Measurements from ENCODE around the gene CARS1.

The CARS1 gene

DNA sequence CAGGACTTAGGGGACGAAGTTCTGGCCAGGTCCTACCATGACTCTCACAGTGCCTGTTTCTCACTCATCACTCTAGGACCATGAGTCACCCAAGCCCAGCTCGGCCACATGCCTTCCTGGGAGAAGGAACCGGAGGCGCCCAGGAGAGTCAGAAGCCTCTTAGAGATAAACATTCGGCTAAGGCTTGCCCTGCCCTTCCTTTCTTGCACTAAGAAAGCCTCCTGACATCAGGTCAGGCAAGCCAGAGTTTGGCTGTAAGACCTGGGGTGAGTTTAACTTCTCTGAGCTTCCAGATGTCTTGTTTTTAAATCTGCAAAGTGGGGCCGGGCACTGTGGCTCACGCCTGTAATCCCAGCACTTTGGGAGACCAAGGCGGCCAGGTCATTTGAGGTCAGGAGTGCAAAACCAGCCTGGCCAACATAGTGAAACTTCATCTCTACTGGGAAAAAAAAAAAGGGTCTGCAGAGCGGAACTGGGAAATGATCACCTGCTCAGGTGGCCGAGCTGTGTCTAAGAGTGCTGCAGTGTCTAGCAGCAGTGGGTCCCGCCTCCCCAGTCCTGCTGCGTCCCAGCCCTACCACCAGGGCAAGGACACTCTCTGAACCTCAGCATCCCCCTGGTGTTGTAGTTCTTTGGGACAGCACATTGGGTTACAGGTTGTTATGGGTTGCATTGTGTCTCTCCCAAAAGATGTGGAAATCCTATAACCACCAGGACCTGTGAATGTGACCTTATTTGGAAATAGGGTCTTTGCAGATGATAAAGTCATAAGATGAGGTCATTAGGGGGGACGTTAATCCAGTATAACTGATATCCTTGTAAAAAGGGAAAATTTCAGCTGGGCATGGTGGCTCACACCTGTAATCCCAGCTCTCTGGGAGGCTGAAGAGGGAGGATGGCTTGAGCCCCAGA is 1.8 kb upstream of the CARS1 start:
- peak; percentile 78 for DNase-seq

DNA sequence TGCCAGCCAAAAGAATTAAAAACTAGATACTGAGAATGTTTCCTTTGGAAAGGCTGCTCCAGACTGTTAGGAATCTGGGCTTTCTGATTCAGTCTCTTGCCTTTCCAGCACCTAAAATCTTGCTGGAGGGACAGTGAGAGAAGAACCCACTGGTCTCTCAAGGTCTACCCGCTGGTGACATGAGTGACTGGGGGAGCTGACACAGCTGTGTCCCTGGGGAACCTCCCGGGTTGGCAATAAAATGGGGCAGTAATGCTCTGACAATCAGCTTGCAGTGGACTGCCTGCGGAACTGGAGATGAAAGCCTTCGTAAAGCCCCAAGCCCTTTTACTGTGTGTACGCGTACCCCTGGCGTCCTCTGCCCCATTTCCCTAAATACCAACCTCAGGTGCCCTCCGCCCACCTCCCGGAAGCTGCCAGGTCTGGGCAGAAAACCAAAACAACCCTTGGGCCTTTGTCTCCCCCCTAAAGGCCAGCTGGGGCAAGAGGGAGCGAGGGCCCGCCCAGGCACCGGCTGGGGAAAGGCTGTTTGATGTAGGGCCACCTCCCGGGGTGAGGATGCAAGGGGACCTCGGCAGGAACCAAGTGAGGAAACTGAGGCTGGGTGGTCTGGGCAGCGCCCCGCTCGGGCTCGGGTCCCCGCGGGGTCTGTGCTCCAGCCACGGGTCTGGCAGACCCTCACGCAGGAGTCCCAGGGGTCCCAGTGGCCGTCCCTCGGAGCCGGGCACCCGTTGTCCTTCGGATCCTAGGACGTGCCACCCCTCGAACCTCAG is 741 bp downstream of the CARS1 start:
- DNase-seq, result peak; percentile 31

DNA sequence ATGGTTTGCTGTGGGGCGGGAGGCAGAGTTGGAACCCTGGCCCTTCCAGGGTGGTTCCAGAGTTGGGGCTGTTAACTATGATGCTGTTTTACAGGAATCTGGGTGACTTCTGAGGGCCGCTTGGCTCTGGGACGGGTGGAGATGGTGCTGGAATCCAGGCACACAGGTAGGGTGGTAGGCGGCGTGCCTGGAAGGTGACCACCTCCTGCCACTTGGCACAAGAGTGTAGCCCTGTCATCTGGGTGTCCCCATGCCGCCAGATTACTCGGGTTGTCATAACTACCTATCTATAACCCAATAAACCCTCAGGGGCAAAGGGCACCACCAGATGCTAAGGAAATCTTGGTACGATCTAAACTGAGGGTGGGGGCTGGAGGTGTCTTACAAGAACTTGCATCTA is 1.3 kb downstream of the CARS1 start:
- no peak for DNase-seq

DNA sequence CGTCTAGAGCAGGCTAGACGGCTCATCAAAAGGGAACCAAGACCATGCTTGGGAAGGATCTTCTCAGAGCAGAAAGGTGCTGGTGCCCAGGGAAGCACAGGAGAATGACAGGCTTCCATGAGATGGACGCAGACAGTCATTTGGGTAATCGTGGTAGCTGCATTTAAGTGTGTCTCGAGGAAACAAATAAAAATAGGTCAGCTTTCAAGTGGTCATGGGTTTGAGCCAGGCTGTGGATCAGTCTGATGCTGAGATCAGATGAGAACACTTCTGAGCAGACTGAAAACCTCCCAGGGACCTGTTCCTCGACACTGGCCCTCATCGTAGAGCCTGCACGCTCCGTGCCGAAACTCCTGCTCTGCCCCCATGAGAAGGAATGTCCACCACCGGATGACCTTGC is 4.7 kb downstream of the CARS1 start:
- DNase-seq, result no peak

DNA sequence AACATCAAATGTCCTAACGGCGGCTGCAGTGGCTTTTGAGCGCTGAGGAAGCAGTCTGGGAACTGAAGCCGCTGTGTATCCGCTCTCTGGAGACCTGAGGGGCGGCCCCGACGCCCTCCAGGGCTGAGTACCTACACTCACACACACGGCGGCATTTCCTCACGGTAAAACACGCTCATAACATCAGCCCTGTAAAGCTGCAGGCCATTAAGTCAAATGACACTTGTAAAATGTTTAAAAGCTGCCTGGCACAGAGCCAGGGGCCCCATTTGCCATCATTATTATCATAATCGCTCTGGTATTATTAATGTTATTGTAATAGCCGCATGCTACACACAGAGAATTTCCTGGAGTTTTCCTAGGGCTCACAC is 5.1 kb downstream of the CARS1 start:
- DNase-seq, result no peak

DNA sequence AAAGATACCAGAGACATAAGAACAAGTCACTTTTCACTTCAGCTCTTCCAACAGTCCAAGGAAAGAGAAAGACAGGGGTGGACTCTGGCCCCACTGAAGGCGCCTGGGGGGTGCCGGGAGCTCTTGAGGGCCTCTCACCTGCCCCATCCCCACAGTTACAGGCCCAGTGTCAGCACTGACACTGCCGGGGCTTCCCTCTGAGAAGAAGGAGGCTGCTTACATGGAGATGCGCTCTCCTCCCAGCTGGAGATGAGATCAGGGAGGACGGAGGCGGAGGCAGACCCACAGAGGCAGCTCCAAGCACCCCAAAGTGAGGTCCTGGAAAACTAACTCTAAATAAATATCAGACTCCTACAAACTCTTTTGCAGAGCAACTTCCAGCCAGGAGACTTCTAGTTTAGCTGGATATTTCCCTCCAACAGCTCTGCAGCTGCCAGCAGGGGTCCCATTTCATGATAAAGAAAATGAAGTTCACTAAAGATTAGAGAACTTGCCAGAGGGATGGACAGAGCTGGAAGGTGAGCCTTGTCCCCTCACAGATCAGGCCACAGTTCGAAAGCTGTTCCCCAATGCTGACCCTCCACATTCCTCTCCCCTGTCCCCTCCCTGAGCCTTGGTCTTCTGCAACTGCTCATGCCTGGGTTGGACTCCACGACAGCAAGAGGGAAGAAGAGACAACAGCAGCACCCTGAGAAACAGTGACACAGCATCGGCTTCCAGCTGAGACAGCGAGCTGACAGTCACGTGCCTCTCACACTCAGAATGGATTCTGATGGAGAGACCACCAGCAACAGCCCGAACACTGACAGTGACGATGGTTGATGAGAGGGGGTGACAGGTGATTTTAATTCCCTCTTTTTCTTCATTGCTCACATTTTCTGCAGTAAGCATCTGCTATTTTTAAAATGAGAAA is 5.8 kb downstream of the CARS1 start:
- DNase-seq, result no peak

DNA sequence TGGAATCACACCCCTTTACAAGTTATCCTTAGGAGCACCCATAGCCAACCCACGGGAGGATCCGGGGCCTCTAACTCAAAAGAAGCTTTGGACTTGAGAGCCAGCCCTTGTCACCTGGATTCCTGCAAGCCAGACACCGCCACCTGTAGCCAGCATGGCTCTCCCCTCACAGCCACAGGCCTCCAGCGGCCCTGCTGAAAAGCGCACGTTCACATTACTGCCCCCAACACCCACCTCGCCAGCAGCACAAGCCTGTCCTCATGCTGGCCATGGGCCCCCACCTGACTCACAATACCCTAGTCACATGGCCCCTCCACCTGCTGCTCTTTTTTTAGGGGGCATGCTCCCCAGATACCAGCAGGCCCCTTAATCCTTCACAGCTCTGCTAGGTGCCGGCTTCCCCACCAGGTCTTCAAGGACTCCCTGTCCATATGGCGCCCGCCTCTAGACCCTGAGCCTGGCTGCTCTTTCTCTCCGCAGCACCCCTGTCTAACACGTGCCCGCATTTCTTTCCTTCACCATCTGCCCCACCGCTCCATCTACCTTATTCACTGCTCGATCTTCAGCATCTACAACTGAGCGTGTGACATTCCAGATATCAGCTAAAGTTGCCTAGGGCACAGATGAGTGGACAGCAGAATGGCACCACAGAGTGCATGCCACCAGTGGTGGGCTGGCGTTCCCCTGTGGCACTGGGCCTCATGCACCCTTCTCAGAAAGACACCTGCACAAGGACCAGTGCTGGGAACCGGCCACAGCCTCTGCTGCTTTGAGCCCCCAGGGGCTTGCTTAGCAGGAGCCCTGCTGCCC is 6.6 kb downstream of the CARS1 start:
- no peak for DNase-seq

DNA sequence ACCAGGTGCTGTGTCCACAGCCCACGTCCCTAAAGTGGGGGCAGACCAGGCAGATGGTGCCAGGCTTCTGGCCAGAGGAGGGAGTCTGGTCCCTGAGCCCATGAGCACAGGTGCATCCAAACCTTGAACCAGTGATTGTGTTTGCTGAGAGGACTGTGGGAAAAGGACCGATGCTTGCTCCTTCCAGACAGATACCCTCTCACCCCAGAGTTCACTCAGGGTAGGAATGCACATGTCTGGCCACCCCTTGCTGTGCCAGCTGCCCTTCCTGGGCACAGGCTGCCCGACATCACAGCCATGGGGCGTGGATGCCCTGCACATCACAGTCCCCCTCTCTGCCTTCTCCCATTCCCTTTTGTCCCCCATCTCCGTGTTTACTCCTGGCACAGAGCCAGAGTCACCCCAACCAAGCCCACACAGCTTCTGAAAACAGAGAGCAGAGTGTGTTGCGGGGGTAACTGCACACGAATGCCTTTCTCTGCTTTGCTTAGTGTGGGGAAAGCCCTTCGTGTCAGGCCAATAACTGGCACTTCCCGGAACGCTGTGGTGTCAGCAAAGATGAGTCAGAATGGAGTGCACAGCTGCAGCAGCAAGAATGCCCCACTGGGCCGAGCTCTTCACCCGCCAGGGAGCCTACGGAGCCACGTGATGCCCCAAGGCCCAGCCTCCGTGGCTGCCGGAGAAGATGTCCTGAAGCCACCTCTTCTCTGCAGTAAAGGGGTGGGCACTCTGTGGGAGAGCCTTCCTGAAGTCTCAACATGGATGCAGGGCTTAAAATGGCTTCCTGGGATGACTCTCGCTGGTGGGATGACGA is 7.6 kb downstream of the CARS1 start:
- peak; percentile 23 for DNase-seq

DNA sequence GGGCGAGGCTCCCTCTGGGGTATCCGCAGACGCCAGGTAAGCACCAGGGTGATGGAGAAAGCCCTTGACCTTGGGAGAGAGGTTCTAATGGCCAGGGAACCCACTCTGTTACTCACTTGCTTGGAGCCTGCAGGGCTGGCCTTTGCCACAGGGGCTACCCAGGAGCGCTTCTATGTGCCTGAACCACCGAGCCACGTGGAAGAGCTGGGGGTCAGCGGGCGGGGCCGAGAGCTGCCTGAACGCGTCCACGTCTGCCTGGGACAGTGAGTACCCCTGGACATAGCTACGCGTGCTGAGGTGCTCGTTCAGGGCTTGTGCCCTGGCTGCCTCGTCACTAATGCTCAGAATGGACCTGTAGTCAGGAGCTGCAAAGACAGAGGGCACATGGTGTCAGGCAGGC is 9.6 kb downstream of the CARS1 start:
- no peak for DNase-seq

DNA sequence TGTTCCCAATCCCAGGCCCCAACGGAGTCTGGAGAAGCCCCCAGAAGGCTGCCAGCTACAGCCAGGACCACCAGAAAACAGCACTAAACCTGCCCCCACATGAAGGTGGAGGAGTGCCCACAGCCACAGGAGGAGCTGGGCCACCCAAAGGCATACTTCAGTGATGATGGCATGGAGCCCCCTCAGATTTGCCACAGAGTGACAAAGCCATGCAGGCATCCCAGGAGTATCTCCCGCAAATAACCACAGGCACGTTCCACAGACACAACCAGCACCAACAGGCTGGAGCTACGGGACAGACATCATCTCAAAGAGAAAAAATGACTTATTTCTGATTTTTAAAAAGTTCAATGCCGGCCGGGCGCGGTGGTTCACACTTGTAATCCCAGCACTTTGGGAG is 10.6 kb downstream of the CARS1 start:
- DNase-seq, result no peak

DNA sequence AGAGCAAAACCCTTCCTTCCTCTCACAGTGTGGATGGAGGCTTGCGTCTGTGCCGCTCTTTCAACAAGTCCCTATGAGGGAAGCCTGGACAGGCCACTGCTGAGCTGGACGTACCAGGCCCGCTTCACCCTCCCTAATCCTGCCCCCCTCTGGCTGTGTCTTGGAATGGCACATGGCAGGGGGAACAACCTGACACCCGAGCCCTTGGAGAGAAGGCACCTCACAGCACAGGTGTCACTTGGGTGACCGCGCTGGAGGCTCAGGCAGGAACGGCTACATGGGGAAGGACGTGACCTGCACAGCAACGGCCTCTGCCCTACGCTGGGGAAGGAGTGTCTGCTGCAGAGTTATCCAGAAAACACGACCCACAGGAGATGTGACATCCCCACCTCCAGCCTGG is 11.0 kb downstream of the CARS1 start:
- DNase-seq, result no peak

DNA sequence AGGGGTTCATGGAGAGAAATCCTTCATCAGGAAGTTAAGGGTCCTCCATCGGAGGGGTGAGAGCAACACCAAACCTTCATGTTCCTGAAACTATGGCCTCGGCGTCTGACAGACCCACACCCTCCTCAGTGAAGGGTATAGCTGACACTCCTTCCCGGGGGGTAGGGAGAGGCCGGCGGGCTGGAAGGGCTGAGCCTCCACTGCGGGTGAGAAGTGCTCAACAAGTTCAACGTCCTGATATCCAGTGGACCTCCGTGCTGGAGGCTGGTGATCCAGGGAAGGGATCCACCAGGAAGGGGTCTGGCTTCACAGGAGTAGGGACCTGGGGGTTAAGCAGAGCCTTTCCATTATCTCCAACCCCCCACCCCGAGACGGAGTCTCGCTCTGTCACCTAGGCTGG is 12.3 kb downstream of the CARS1 start:
- DNase-seq, result no peak

DNA sequence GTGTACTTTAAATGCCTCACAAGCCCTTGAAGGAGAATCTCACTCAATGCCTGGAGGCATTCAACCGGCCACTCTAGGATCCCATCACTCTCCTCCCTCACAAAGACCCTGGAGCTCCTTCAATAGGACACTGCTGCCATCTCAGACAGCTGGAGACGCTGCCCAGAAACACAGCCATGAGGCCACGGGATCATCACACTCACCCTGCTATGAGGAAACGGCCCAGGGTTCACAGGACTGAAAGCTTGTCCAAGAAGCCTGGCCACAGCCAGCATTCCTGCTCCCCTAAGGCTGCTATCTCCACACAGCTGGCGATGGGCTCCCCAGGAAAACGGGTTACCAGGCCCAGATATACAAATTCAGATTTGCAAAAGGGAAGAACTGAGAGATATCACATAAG is 13.2 kb downstream of the CARS1 start:
- no peak for DNase-seq

DNA sequence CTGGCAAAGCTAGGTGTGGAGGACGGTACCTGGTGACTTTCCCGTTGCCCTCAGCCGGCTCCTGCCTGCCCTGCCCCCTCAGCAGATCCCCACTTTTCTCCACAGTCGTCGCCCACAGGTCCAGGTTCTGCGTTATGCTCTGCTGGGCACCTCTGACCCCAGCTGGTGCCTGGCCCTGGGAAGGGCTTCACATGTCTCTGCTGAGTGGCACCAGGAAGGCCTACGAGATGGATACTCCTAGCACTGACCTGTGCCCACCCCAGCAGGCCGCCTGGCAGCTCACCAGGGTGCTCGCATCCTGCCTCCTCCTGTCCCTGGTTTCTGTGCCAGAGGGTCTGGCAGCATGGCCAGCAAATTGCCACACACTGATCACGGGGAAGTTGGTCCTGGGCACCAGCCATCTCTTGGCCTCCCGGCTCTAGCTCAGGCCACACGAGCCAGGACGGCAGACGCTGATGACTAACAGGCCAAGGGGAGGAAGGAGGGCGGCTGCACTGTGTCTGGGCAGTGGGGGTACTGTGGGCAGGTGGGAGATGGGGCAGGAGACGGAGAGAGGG is 13.8 kb downstream of the CARS1 start:
- no peak for DNase-seq

DNA sequence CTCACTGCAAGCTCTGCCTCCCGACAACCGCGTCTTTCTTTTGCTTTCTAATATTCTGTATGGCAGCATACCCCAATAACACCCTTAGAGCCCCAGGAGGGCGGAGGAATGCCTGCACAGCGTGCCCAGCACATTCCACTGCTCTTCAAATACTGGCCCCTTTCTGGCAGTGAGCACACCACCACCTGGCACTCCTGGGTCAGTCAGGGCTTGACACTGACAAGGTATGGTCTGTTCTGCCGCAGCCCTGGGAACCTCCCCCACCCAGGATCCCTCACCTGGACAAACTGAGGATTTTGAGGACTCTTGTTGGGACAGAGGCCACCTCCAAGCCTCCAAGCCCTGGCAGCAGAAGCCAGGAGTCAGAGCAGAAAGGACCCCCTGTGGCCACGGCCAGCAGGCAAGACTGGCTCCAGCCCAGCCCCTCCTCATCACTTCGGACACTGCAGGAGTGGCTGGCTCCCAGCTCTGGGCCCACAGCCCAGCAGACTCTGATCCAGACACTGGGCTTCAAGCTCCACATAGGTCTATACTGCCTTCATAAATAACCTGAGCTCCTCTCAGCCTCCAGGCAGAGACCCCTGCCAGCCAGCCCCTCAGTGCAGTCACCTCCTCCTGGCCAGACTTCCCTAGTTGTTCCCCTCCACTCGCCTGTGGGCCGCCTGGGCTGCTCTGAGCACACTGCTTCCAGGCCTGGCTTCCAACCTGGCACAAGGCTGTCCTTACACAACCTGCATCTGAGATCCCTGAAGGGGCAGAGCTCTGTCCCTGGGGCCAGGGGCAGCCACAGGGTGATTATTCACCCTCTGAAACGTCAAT is 14.5 kb downstream of the CARS1 start:
- no peak for DNase-seq

DNA sequence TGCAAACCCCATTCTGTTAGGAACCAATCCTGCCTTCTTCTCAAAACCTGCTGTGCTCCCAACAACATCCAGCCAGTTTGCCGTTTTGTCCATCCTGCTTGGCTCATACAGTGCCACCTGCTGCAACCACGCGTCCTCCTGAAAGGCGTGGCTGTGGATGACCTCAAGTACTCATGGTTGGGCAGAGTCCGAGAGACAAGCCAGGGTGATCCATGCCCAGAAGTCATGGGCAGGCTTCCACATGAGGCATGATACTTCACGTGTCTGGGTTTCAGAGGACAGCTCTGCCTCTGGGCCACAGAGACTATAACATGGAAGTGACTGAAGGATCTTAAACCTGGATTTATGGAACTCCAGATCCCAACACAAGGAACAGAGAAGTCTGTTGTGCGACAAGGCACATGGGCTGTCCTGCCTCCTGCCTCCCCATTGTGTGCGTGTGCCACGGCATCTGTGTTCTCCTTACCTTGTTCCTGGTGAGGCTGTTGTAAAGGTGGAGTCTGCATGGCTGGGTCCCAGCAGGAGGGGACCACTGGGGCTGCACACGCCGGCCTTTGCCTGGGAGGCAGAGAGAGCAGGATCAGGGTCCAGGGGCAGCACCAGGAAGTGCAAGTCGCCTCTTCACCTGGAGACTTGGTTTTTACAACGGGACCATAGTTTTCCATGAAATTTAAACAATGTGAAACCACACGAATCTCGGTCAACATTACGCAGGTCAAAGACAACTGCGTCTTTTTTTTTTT is 15.4 kb downstream of the CARS1 start:
- DNase-seq, result no peak

DNA sequence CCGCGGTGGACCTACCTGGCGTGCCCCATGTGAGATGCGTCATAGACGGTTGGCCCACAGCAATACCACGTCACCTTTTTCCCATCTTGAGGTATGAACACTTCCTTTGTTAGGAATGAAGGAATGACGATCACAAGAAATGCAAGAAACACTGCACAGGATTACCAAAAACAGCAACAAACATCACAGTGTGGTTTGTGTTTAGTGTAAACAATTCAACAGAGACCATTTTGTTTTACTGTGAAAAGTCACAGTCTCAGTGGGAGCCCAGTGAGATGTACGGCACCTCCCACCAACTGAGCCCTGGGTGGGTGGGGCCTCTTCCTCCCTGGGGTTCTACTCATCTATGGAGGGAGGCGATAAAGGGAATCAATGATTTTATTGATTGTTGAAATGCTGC is 16.3 kb downstream of the CARS1 start:
- no peak for DNase-seq

DNA sequence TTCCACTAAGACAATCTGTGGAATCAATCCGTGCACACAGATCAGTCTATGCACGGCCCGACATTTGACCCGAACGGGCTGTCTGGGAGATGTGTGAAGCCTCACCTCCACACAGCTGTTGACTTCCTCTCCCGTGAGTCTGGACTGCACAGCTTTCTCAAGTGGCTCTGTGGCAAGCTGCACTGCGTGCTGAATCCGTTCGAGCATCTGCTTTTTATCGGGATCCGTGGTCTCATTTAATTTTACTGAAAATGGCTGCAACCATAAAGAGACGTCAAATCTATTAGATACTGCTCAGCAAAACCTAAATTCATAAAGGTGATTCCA is 19.3 kb downstream of the CARS1 start:
- no peak for DNase-seq

All from hematopoietic multipotent progenitor cell treated with erythropoietin and hydrocortisone succinate and interleukin-3 and kit ligand, for 4 days (in vitro differentiated cells).